GM19468 (cell line): ENCODE results near the gene ATPAF2.

Source experiments
- ATAC-seq: cut with Tn5 transposase; IDR thresholded peaks from one replicate; pipeline ENCODE4 v1.9.1; 2021; ENCODE audit warnings: mild to moderate bottlenecking, moderate library complexity, moderate number of reproducible peaks; ENCODE audit not compliant: unreplicated experiment; ENCODE audit errors: extremely low read depth

Gene ATPAF2

GRCh38 chr17:17988427-17988945, 50.5 kb downstream of the ATPAF2 start:
- no peak for ATAC-seq

GRCh38 chr17:17987901-17988300, 51.1 kb downstream of the ATPAF2 start:
- no peak for ATAC-seq

DNA sequence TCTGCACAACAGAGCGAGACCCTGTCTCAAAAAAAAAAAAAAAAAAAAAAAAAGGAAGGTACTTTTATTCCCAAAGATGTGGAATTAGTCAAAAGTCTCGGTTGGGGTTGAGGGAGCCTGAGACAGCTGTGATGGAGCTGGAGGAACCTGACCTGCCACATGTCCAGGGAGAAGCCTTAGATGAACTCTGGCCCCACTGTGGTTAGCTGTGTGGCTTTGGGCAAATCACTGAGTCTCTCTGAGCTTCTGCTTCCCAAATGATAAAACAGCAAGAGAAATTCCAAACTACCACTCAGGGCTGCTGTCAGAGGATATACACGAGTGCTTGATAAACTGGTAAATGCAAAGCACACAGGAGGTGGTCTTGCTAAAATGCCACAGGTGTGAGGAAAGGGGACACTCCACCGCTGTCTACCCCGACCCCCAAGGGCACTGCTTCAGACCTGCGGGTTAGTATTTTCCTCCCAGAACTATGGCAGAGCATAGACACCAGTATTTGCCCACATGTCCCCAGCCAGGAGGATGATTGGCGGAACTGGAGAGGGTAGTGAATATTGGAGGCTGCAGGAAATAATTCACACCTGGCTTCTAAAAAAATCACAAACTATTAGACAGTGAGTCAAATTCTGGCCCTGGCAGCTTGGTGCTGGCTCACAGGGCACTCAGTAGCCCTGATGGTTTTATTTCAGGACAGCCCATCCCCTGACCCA, 51.6 kb downstream of the ATPAF2 start:
- ATAC-seq = no peak

DNA sequence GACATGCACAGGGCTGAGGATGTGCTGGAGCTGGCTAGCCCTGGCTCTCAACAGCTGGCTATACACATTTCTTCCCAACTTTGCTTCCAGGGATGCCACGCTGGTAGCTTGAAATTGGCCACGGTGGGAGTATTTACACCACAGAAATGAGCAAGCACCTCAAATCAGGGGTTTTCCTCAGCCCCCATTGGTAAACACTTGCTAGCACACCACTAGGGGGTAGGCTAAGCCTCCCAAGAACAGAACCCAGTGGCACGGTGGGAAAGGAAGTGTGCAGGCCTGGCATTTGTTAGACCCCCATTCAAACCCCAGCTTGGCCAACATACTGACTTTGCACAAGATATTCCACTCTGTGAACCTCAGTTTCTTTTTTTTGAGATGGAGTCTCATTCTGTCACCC, 53.4 kb downstream of the ATPAF2 start:
- no peak for ATAC-seq

GRCh38 chr17:17985153-17985552, 53.8 kb downstream of the ATPAF2 start:
- ATAC-seq = no peak

DNA sequence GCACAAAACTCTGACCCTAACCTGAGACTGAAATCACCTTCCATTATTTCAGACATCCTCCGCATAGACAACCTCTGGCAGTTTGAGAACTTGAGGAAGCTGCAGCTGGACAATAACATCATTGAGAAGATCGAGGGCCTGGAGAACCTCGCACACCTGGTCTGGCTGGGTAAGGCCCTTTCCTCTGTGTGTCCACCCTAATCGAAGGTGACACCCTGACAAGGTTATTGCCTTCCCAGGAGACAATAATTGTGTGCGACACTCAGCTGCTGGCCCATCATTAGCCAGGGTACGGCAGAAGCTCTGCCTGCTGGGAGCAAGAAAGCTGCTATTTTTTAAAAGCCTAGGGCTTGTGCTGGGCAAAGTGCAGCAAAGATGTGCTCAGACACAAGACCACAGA, 55.2 kb downstream of the ATPAF2 start:
- no peak for ATAC-seq

DNA sequence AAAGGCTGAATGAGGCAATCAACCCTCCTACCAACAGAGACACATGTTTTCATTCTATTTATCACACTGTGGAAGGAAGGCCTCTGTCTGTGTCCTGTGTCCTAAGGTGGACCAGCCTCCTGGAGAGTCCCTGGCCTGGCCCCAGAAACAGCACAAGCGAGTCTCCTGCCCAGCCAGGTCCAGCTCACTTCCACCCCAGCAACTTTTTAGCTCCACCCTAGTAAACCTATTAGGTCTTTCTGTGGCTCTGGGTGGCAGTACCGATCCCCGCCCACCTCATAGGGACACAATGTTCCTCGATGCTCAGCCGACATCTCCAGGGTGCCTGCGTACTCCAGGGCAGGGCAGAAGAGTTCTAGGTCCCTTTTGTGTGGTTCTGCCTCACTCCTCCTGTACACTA, 55.6 kb downstream of the ATPAF2 start:
- ATAC-seq = no peak

GRCh38 chr17:17982801-17983200, 56.2 kb downstream of the ATPAF2 start:
- ATAC-seq = no peak

GRCh38 chr17:17981330-17981729, 57.6 kb downstream of the ATPAF2 start:
- no peak for ATAC-seq

GRCh38 chr17:17979778-17980177, 59.2 kb downstream of the ATPAF2 start:
- no peak for ATAC-seq

- no peak for ATAC-seq
These were observed 60.2 kb downstream of the ATPAF2 start for GRCh38 chr17:17978481-17979424.

GRCh38 chr17:17976931-17977570, 61.9 kb downstream of the ATPAF2 start:
- no peak for ATAC-seq

DNA sequence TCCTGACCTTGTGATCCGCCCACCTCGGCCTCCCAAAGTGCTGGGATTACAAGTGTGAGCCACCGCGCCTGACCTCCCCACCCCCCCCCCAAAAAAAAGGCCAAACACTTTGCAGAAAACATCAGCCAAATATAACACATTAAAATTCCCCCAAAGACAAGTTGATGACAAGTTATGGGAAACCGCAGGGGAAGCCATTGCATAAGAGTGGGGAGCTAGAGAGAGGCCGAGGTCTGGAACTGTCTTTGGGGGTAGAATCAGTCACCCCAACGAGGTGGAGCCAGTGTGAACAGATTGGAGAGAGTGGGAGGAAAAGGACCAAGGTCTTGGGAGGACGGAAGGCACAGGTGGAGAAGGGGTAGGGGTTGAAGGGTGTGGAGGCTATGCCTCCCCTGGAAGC, 63.5 kb downstream of the ATPAF2 start:
- ATAC-seq = no peak

DNA sequence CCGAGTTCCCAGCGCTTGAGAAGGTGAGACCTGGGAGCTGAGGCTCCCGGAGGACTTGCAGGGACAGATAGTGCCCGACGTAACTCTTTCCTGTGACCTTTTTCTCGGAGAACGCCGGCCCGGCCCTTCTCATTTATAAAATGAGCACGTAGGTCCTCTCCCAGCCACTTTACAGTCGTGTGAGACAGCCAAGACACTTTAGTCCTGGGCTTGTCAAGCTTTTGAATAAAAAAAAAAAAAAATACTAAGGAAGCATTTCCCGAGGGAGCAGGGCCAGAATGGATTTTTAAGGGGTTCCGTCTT, 66.1 kb downstream of the ATPAF2 start:
- ATAC-seq = no peak

GRCh38 chr17:17972126-17972951, 66.6 kb downstream of the ATPAF2 start, which contains the start of the genes DRC3 and TOM1L2:
TSS of gene DRC3 (plus strand) at chr17:17972862. CDS start at chr17:17977599, 4,737 bp downstream.
TSS of gene TOM1L2 (minus strand) at chr17:17972400. CDS start at chr17:17972313, 87 bp downstream.
- peak; percentile 92 for ATAC-seq

DNA sequence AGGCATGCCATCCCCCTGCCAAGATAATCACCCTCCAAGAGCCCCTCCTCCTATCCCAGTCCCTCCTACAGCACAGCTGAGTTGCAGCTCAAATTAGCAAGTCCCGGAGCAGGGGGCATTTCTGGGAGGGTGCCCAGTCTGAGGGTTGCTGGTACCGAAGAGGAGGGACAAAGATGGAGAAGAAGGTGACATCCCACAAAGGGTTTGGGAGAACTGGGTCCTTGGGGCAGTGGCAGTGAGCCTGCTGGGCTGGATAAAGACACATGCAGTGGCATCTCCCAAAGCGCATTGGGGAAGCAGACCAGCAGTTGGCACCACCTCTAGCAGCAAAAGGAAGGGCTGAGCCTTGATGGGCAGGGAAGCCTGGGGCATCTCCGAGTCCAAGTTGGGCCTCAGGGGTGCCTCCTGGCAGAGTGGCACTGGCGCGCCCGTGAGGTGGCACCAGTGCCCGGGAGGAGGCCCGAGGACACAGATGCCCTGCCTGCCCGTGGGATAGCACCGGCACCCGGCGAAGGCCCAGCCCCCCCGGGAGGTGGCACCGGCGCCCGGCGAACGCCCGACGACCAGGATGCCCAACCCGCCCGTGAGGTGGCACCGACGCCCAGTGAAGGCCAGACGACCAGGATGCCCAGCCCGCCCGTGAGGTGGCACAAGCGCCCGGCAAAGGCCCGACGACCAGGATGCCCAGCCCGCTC, 67.4 kb downstream of the ATPAF2 start:
- ATAC-seq = no peak

GRCh38 chr17:17970699-17971430, 68.1 kb downstream of the ATPAF2 start:
- ATAC-seq = no peak
